OCI-LY7 (cell line): ENCODE measurements around the gene VNN1.

Experiments used
- EZH2phosphoT487 ChIP-seq: fragments of 200-600 bp; sonication (generic); IDR thresholded peaks from 2 replicates; pipeline ENCODE4 v1.6.1; 2018; ENCODE audit warnings: low read depth, borderline replicate concordance, mild to moderate bottlenecking, mixed run types, antibody characterized with exemption, low read length, moderate library complexity, mixed read lengths
- TF ChIP-seq, protein P1 (sequence below): fragments of 200-600 bp; sonication (generic); conservative IDR thresholded peaks from 2 replicates; pipeline ENCODE4 v1.5.1; 2014; ENCODE audit warnings: mild to moderate bottlenecking, antibody characterized with exemption, low read length, moderate library complexity, mixed read lengths

- TF ChIP-seq, protein P1, sequence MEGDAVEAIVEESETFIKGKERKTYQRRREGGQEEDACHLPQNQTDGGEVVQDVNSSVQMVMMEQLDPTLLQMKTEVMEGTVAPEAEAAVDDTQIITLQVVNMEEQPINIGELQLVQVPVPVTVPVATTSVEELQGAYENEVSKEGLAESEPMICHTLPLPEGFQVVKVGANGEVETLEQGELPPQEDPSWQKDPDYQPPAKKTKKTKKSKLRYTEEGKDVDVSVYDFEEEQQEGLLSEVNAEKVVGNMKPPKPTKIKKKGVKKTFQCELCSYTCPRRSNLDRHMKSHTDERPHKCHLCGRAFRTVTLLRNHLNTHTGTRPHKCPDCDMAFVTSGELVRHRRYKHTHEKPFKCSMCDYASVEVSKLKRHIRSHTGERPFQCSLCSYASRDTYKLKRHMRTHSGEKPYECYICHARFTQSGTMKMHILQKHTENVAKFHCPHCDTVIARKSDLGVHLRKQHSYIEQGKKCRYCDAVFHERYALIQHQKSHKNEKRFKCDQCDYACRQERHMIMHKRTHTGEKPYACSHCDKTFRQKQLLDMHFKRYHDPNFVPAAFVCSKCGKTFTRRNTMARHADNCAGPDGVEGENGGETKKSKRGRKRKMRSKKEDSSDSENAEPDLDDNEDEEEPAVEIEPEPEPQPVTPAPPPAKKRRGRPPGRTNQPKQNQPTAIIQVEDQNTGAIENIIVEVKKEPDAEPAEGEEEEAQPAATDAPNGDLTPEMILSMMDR: no peak
- no peak for TF ChIP-seq EZH2phosphoT487
Observed at GRCh38 chr6:132726608-132726975, 12.7 kb upstream of the VNN1 start.
